ENCODE results near the gene FBXO27.

- TF ChIP-seq GTF2I (CRISPR knock-in tag; conservative IDR thresholded peaks at IDR 0.05) (no peak), NR1H2 (CRISPR knock-in tag; IDR thresholded peaks at IDR 0.05) (no peak), CTCF (IDR thresholded peaks at IDR 0.05) (no peak), MAX (CRISPR knock-in tag; IDR thresholded peaks at IDR 0.05) (no peak)
- TF ChIP-seq, protein P1, sequence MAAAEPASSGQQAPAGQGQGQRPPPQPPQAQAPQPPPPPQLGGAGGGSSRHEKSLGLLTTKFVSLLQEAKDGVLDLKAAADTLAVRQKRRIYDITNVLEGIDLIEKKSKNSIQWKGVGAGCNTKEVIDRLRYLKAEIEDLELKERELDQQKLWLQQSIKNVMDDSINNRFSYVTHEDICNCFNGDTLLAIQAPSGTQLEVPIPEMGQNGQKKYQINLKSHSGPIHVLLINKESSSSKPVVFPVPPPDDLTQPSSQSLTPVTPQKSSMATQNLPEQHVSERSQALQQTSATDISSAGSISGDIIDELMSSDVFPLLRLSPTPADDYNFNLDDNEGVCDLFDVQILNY (CRISPR knock-in tag; IDR thresholded peaks at IDR 0.05): no peak
These were observed 41.2 kb downstream of the FBXO27 start for GRCh38 chr19:38990949-38991697.
